ENCODE measurements around the gene TSC22D4. TPM values are rescaled to one million over a fixed set of nuclear protein-coding genes. Genes with fewer than 3 reads are reported as not detected.
"Not testable (repeated sequence)": the region's sequence is repeated elsewhere in the genome, so short reads cannot be mapped to it uniquely, and the experiment has no call there.

TSC22D4 gene
- total RNA-seq, 1 donor from 2014 or later: 68.7 TPM

GRCh38 chr7:100443096-100443840, 35.7 kb downstream of the TSC22D4 start:
- ATAC-seq (ENCODE audit: low read depth) (no peak), DNase-seq (no peak)
- intact Hi-C loops (cut with micrococcal nuclease): no loop called here
- TF ChIP-seq CTCF (IDR thresholded peaks at IDR 0.05): no peak
- POLR2A ChIA-PET: interaction anchor here (1.6 kb wide), 1 partner anchor 143 kb away, joined by 5 read pairs; the partner anchor contains the start of genes FBXO24 and LRCH4
- Mint-ChIP-seq H3K9me3 (no peaks in the 10 kb centered on the region), H3K27me3 (no peaks in the 10 kb centered on the region), H3K36me3 (ENCODE audit: low read depth) (no peaks in the 10 kb centered on the region), H3K4me3 (no peak overlapping the region), H3K27ac (peak overlapping the region; percentile 19), H3K4me1 (peaks cover 18% of the 10 kb centered on the region)
- CTCF ChIA-PET: no interaction called here

- H3K4me1 Mint-ChIP-seq: peaks cover 20% of the 10 kb centered on the region
- no peak for DNase-seq
- no peak for ATAC-seq (ENCODE audit: low read depth)
- ChIA-PET CTCF (interaction anchor here (0.7 kb wide), 1 partner anchor 80 kb away, joined by 3 read pairs; no protein-coding TSS in a partner anchor), POLR2A (interaction anchor here (0.8 to 1.3 kb wide), 2 partner anchors 12 to 13 kb away, joined by 3 read pairs; partner anchors contain the start of gene MEPCE)
- H3K4me3 Mint-ChIP-seq: no peak overlapping the region
- no peaks in the 10 kb centered on the region for H3K27me3 Mint-ChIP-seq
- H3K36me3 Mint-ChIP-seq (ENCODE audit: low read depth): no peaks in the 10 kb centered on the region
- H3K9me3 Mint-ChIP-seq: no peaks in the 10 kb centered on the region
- intact Hi-C loops (cut with micrococcal nuclease): no loop called here
- TF ChIP-seq CTCF (IDR thresholded peaks at IDR 0.05): no peak
- H3K27ac Mint-ChIP-seq: no peak overlapping the region
Measured at GRCh38 chr7:100441641-100442535, 37.1 kb downstream of the TSC22D4 start.

GRCh38 chr7:100439244-100439643, 39.8 kb downstream of the TSC22D4 start:
- H3K27me3 Mint-ChIP-seq; ATAC-seq (ENCODE audit: low read depth); H3K9me3 Mint-ChIP-seq; CTCF ChIA-PET; DNase-seq; H3K4me3 Mint-ChIP-seq; H3K27ac Mint-ChIP-seq: not testable (repeated sequence)
- POLR2A ChIA-PET: interaction anchor here (3.8 kb wide), 1 partner anchor 10 kb away, joined by 48 read pairs; the partner anchor contains the start of genes MEPCE and ZCWPW1
- intact Hi-C loops (cut with micrococcal nuclease): loop anchor here (10.0 kb wide), 1 partner anchor 816 kb away; no protein-coding TSS in a partner anchor
- peaks cover 14% of the 10 kb centered on the region for H3K36me3 Mint-ChIP-seq (ENCODE audit: low read depth)
- peaks cover 19% of the 10 kb centered on the region for H3K4me1 Mint-ChIP-seq

- ATAC-seq (ENCODE audit: low read depth); H3K9me3 Mint-ChIP-seq; CTCF ChIA-PET; H3K4me3 Mint-ChIP-seq; H3K27ac Mint-ChIP-seq; H3K27me3 Mint-ChIP-seq; DNase-seq: not testable (repeated sequence)
- POLR2A ChIA-PET: interaction anchor here (0.6 to 3.8 kb wide), 6 partner anchors 10 to 436 kb away, joined by 3 to 48 read pairs (median 6); partner anchors contain the start of genes MEPCE, MOSPD3, SRRT and ZCWPW1
- intact Hi-C loops (cut with micrococcal nuclease): loop anchor here (10.0 kb wide), 1 partner anchor 816 kb away; no protein-coding TSS in a partner anchor
- peaks cover 19% of the 10 kb centered on the region for H3K36me3 Mint-ChIP-seq (ENCODE audit: low read depth)
- H3K4me1 Mint-ChIP-seq: peaks cover 24% of the 10 kb centered on the region
Measured at GRCh38 chr7:100438731-100439130, 40.3 kb downstream of the TSC22D4 start.

- TF ChIP-seq CTCF (IDR thresholded peaks at IDR 0.05): no peak
- Mint-ChIP-seq H3K4me1 (peaks cover 30% of the 10 kb centered on the region), H3K4me3 (no peak overlapping the region), H3K27me3 (no peaks in the 10 kb centered on the region), H3K27ac (no peak overlapping the region), H3K9me3 (no peaks in the 10 kb centered on the region), H3K36me3 (ENCODE audit: low read depth) (peaks cover 25% of the 10 kb centered on the region)
- ATAC-seq (ENCODE audit: low read depth): no peak
- DNase-seq: no peak
- POLR2A ChIA-PET: interaction anchor here (0.5 to 3.8 kb wide), 7 partner anchors 9 to 437 kb away, joined by 3 to 48 read pairs (median 4); partner anchors contain the start of genes MEPCE, MOSPD3, SRRT and ZCWPW1
- intact Hi-C loops (cut with micrococcal nuclease): loop anchor here (10.0 kb wide), 1 partner anchor 817 kb away; no protein-coding TSS in a partner anchor
- CTCF ChIA-PET: no interaction called here
Measured at GRCh38 chr7:100438172-100438571, 40.8 kb downstream of the TSC22D4 start.

Data from activated B cell treated with CpG ODN at 0.5 μM for 24 hours (primary cell).